H9 (cell line): ENCODE measurements around the gene SLC14A1. TPM values are rescaled to one million over a fixed set of nuclear protein-coding genes. Genes with fewer than 3 reads are reported as not detected.

Experiments
- DNase-seq: peaks from one replicate; pipeline ENCODE4 v3.0.0-alpha.2; 2017
- H2AFZ ChIP-seq: one replicate; pipeline ENCODE4 v1.6.1; 2013; ENCODE audit warnings: mild to moderate bottlenecking, low read length, control low read depth, moderate library complexity
- H2AK5ac ChIP-seq: 2 replicates; pipeline ENCODE4 v1.6.1; 2013; ENCODE audit warnings: low read length, control low read depth, mixed read lengths; ENCODE audit not compliant: insufficient read length
- H2BK120ac ChIP-seq: one replicate; pipeline ENCODE4 v1.6.1; 2013; ENCODE audit warnings: low read depth, mild to moderate bottlenecking, low read length, control low read depth, inconsistent platforms; ENCODE audit not compliant: poor library complexity, severe bottlenecking
- H2BK12ac ChIP-seq: 2 replicates; pipeline ENCODE4 v1.6.1; 2013; ENCODE audit warnings: low read length, control low read depth, mixed read lengths, low read depth; ENCODE audit not compliant: insufficient read length
- H2BK15ac ChIP-seq: 2 replicates; pipeline ENCODE4 v1.6.1; 2013; ENCODE audit warnings: low read depth, low read length, control low read depth
- H2BK20ac ChIP-seq: one replicate; pipeline ENCODE4 v1.6.1; 2013; ENCODE audit warnings: low read depth, mild to moderate bottlenecking, low read length, control low read depth, inconsistent platforms; ENCODE audit not compliant: poor library complexity, severe bottlenecking
- H2BK5ac ChIP-seq: 2 replicates; pipeline ENCODE4 v1.6.1; 2013; ENCODE audit warnings: low read length, control low read depth, mixed read lengths; ENCODE audit not compliant: insufficient read length
- H3K14ac ChIP-seq: 2 replicates; pipeline ENCODE4 v1.6.1; 2013; ENCODE audit warnings: low read length, control low read depth; ENCODE audit not compliant: insufficient read depth
- H3K18ac ChIP-seq: 2 replicates; pipeline ENCODE4 v1.6.1; 2013; ENCODE audit warnings: low read depth, mild to moderate bottlenecking, mixed read lengths, low read length, control low read depth; ENCODE audit not compliant: insufficient read length
- H3K23ac ChIP-seq: 2 replicates; pipeline ENCODE4 v1.6.1; 2013; ENCODE audit warnings: low read length, control low read depth, mixed read lengths, low read depth; ENCODE audit not compliant: insufficient read length
- H3K23me2 ChIP-seq: 2 replicates; pipeline ENCODE4 v1.6.1; 2013; ENCODE audit warnings: low read depth, mild to moderate bottlenecking, mixed read lengths, low read length, control low read depth; ENCODE audit not compliant: insufficient read length, poor library complexity, severe bottlenecking
- H3K27ac ChIP-seq: 2 replicates; pipeline ENCODE4 v1.5.1; 2013; ENCODE audit warnings: low read length, control low read depth, mixed read lengths, low read depth; ENCODE audit not compliant: insufficient read length
- H3K27me3 ChIP-seq: 2 replicates; pipeline ENCODE4 v1.6.1; 2013; ENCODE audit warnings: low read length, control low read depth, inconsistent platforms; ENCODE audit not compliant: insufficient read depth
- H3K4ac ChIP-seq: 2 replicates; pipeline ENCODE4 v1.6.1; 2013; ENCODE audit warnings: low read depth, mild to moderate bottlenecking, control low read depth, inconsistent platforms, low read length, moderate library complexity
- H3K4me1 ChIP-seq: 2 replicates; pipeline ENCODE4 v1.6.1; 2013; ENCODE audit warnings: low read length, control low read depth, inconsistent platforms; ENCODE audit not compliant: insufficient read depth
- H3K4me2 ChIP-seq: 2 replicates; pipeline ENCODE4 v1.6.1; 2013; ENCODE audit warnings: low read length, control low read depth, mixed read lengths; ENCODE audit not compliant: insufficient read length, insufficient read depth
- H3K56ac ChIP-seq: 2 replicates; pipeline ENCODE4 v1.6.1; 2013; ENCODE audit warnings: low read depth, mild to moderate bottlenecking, mixed read lengths, low read length, control low read depth; ENCODE audit not compliant: insufficient read length
- H3K79me1 ChIP-seq: 2 replicates; pipeline ENCODE4 v1.6.1; 2013; ENCODE audit warnings: low read depth, mild to moderate bottlenecking, moderate library complexity, low read length, control low read depth, inconsistent platforms; ENCODE audit not compliant: insufficient read depth, poor library complexity, severe bottlenecking
- H3K79me2 ChIP-seq: 2 replicates; pipeline ENCODE4 v1.6.1; 2013; ENCODE audit warnings: low read length, control low read depth, inconsistent platforms; ENCODE audit not compliant: insufficient read depth
- H3K9ac ChIP-seq: 2 replicates; pipeline ENCODE4 v1.6.1; 2013; ENCODE audit warnings: low read length, control low read depth, mixed read lengths; ENCODE audit not compliant: insufficient read length; ENCODE audit errors: extremely low read depth
- H3K9me3 ChIP-seq: one replicate; pipeline ENCODE4 v1.6.1; 2013; ENCODE audit warnings: low read depth, low read length, inconsistent platforms; ENCODE audit not compliant: control insufficient read depth
- H3T11ph ChIP-seq: one replicate; pipeline ENCODE4 v1.6.1; 2013; ENCODE audit warnings: mild to moderate bottlenecking, low read length, control low read depth, inconsistent platforms
- H4K20me1 ChIP-seq: one replicate; pipeline ENCODE4 v1.6.1; 2013; ENCODE audit not compliant: control insufficient read depth, insufficient read length, insufficient read depth
- H4K5ac ChIP-seq: 2 replicates; pipeline ENCODE4 v1.6.1; 2013; ENCODE audit warnings: low read depth, mild to moderate bottlenecking, mixed read lengths, low read length, control low read depth; ENCODE audit not compliant: insufficient read length
- H4K8ac ChIP-seq: replicated peaks from 2 replicates; pipeline ENCODE4 v1.6.1; 2013; ENCODE audit warnings: low read length, control low read depth, mixed read lengths, low read depth; ENCODE audit not compliant: insufficient read length
- H4K91ac ChIP-seq: 2 replicates; pipeline ENCODE4 v1.6.1; 2013; ENCODE audit warnings: low read depth, mild to moderate bottlenecking, moderate library complexity, mixed read lengths, low read length, control low read depth; ENCODE audit not compliant: insufficient read length
- H3K27ac Mint-ChIP-seq, 3 experiments: 2 replicates in 2 of 3; 3 replicates in 1 of 3; pipeline ENCODE4 v1.8.0; 2020 to 2021; ENCODE audit warnings: mixed read lengths in 3 of 3, mild to moderate bottlenecking in 1 of 3, moderate library complexity in 1 of 3
- H3K27me3 Mint-ChIP-seq: 2 replicates; pipeline ENCODE4 v1.8.0; 2021; ENCODE audit warnings: low read depth, mild to moderate bottlenecking, moderate library complexity, mixed read lengths
- H3K36me3 Mint-ChIP-seq, 3 experiments: 2 replicates in 2 of 3; 3 replicates in 1 of 3; pipeline ENCODE4 v1.8.0; 2020 to 2021; ENCODE audit warnings: low read depth in 3 of 3, mixed read lengths in 3 of 3; ENCODE audit not compliant: insufficient read depth in 1 of 3
- H3K4me1 Mint-ChIP-seq, 2 experiments: 2 replicates each; pipeline ENCODE4 v1.8.0; 2020; ENCODE audit warnings: mixed read lengths in 2 of 2
- H3K4me3 Mint-ChIP-seq, 2 experiments: 2 replicates in 1 of 2; 3 replicates in 1 of 2; pipeline ENCODE4 v1.8.0; 2020 to 2021; ENCODE audit warnings: mild to moderate bottlenecking in 2 of 2, mixed read lengths in 2 of 2, moderate library complexity in 1 of 2
- H3K9me3 Mint-ChIP-seq, 2 experiments: 2 replicates in 1 of 2; 3 replicates in 1 of 2; pipeline ENCODE4 v1.8.0; 2020; ENCODE audit warnings: mild to moderate bottlenecking in 2 of 2, mixed read lengths in 2 of 2, moderate library complexity in 1 of 2
- CTCF ChIP-seq: fragments of 200-600 bp; sonication (generic); conservative IDR thresholded peaks from 3 replicates; pipeline ENCODE4 v1.8.0; 2021; ENCODE audit warnings: antibody characterized with exemption, mild to moderate bottlenecking
- WGBS: extraction: QIAGEN DNeasy Blood & Tissue Kit; methylation state at CpG from one replicate; pipeline ENCODE4 v1.1.7; 2013; ENCODE audit warnings: missing lambda C conversion rate, low lambda C conversion rate, mixed read lengths; ENCODE audit not compliant: insufficient read length; ENCODE audit errors: extremely low coverage; 5-methylcytosine and 5-hydroxymethylcytosine counted together
- total RNA-seq: library from RNA; stranded (reverse); gene quantifications from 2 replicates; pipeline ENCODE4 v1.2.1, GENCODE V29; 2021

SLC14A1 gene
- total RNA-seq, 1 experiment from 2014 or later: not detected

- Mint-ChIP-seq H3K9me3 (peaks cover 49 to 50% of the 10 kb centered on the region in 2 experiments), H3K4me3 (no peak overlapping the region), H3K36me3 (peaks cover 8 to 19% (median 15%) of the 10 kb centered on the region in 3 experiments), H3K27me3 (peaks cover 9% of the 10 kb centered on the region), H3K27ac (no peak overlapping the region), H3K4me1 (no peaks in the 10 kb centered on the region)
- no peak overlapping the region for H3T11ph ChIP-seq
- H2AK5ac ChIP-seq: no peak overlapping the region
- no peak overlapping the region for H3K27ac ChIP-seq
- H3K4me2 ChIP-seq: no peak overlapping the region
- WGBS: no CpG with 5 or more reads among the region's 1 CpG
- no peak overlapping the region for H3K23ac ChIP-seq
- H4K8ac ChIP-seq: no peak overlapping the region
- H3K4me1 ChIP-seq: no peaks in the 10 kb centered on the region
- no peak overlapping the region for H2AFZ ChIP-seq
- no peaks in the 10 kb centered on the region for H3K79me1 ChIP-seq
- no peak overlapping the region for H3K14ac ChIP-seq
- no peak overlapping the region for H2BK20ac ChIP-seq
- H3K18ac ChIP-seq: no peak overlapping the region
- no peak overlapping the region for H2BK15ac ChIP-seq
- H4K20me1 ChIP-seq: no peaks in the 10 kb centered on the region
- H2BK120ac ChIP-seq: no peak overlapping the region
- peaks cover 11% of the 10 kb centered on the region for H3K9me3 ChIP-seq
- no peaks in the 10 kb centered on the region for H3K79me2 ChIP-seq
- no peaks in the 10 kb centered on the region for H3K23me2 ChIP-seq
- H4K5ac ChIP-seq: no peak overlapping the region
- H3K27me3 ChIP-seq: no peaks in the 10 kb centered on the region
- no peak overlapping the region for H2BK12ac ChIP-seq
- H3K9ac ChIP-seq: no peak overlapping the region
- H2BK5ac ChIP-seq: no peak overlapping the region
- no peak for DNase-seq
- no peak overlapping the region for H4K91ac ChIP-seq
- no peak overlapping the region for H3K4ac ChIP-seq
- no peak overlapping the region for H3K56ac ChIP-seq
- TF ChIP-seq CTCF: no peak
Observed at GRCh38 chr18:45702708-45703265, 21.2 kb upstream of the SLC14A1 start.
